ENCODE data around the gene NDUFB2.

DNA sequence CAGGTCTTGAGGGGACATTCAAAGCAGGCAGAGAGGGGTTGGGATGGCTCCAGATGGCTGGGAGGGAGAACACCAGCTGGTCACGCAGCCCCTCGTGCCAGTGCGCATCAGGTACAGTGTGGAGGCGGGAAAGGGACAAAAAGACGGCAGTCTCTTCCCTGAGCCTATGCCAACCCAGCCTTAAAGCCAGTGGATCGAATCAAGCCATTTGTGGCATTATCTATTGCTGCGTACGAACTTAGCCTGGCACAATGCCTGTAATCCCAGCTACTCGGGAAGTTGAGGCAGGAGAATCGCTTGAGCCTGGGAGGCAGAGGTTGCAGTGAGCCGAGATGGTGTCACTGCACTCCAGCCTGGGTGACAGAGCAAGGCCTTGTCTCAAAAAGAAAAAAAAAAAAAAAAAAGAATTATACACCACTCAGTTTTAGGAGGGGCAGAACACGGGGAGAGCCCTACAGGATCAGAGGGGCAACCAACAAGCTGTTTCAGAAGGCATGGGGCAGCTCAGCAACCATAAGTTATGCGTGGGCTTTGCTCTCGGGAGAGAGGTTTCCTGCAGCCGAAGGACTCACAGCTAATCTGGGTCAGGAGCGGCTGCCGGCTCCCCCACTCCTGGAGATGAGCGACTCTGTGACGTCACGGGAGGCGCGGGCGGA is 356 bp upstream of the NDUFB2 start:
- TF ChIP-seq TIGD3 (CRISPR knock-in tag; IDR thresholded peaks at IDR 0.05; ENCODE audit: borderline replicate concordance) (no peak), POLR2AphosphoS5 (IDR thresholded peaks at IDR 0.05; ENCODE audit: low read depth, low read length) (no peak), CHD2 (IDR thresholded peaks at IDR 0.05; ENCODE audit: low read depth, low read length) (no peak), ONECUT2 (CRISPR knock-in tag; IDR thresholded peaks at IDR 0.05) (no peak)
